Retinal pigment epithelial cell (primary cell): ENCODE data around the gene CHMP1A.
A peak's percentile ranks its signal among the peaks of the same experiment; 100 is the strongest.

Experiments used
- DNase-seq: peaks from one replicate; pipeline ENCODE4 v3.0.0-alpha.2; 2010; ENCODE audit warnings: low read depth
- H3K4me3 ChIP-seq: 2 replicates; pipeline ENCODE4 v1.5.1; 2011; ENCODE audit warnings: mild to moderate bottlenecking, low read length, control low read depth, moderate library complexity
- CTCF ChIP-seq: conservative IDR thresholded peaks from 2 replicates; pipeline ENCODE4 v1.5.1; 2011; ENCODE audit warnings: low read depth, low read length, control low read depth, inconsistent platforms

The CHMP1A gene

GRCh38 chr16:89657442-89658220 lies at the start of gene CHMP1A, which contains the start of gene SPATA33:
Gene CHMP1A, minus strand, starts transcription at chr16:89657708. Its CDS starts 120 bp downstream, at chr16:89657588.
Gene SPATA33, plus strand, starts transcription at chr16:89657836. Its CDS starts 76 bp downstream, at chr16:89657912.
- peak; percentile 34 for DNase-seq
- no peak for TF ChIP-seq CTCF
- peak within 1 kb of the TSS; percentile 97 for H3K4me3 ChIP-seq

GRCh38 chr16:89706518-89707260 lies 49.2 kb upstream of the CHMP1A start:
- TF ChIP-seq CTCF = no peak
- DNase-seq = no peak
- no peak overlapping the region for H3K4me3 ChIP-seq

GRCh38 chr16:89705006-89705405 lies 47.5 kb upstream of the CHMP1A start:
- no peak for DNase-seq
- TF ChIP-seq CTCF = no peak
- no peak overlapping the region for H3K4me3 ChIP-seq

- no peak for TF ChIP-seq CTCF
- H3K4me3 ChIP-seq = no peak overlapping the region
- no peak for DNase-seq
Measured at GRCh38 chr16:89704281-89704680, 46.8 kb upstream of the CHMP1A start.

GRCh38 chr16:89701425-89702406 lies 44.2 kb upstream of the CHMP1A start, which contains the start of gene SPATA2L:
Gene SPATA2L, minus strand, starts transcription at chr16:89701705. Its CDS starts 473 bp downstream, at chr16:89701232.
- DNase-seq = no peak
- peak within 1 kb of the TSS; percentile 70 for H3K4me3 ChIP-seq
- no peak for TF ChIP-seq CTCF

GRCh38 chr16:89700649-89701424 lies 43.3 kb upstream of the CHMP1A start:
- peak; percentile 39 for TF ChIP-seq CTCF
- H3K4me3 ChIP-seq = peak overlapping the region; percentile 70
- no peak for DNase-seq
